ENCODE measurements around the gene CNTNAP2. TPM values are rescaled to one million over a fixed set of nuclear protein-coding genes. Genes with fewer than 3 reads are reported as not detected.
A peak's percentile ranks its signal among the peaks of the same experiment; 100 is the strongest.

Gene CNTNAP2
- total RNA-seq, 1 experiment from 2014 or later, result 60.0 TPM

GRCh38 chr7:148275359-148275890 lies 2158.8 kb downstream of the CNTNAP2 start:
- CTCF ChIA-PET, result no interaction called here
- H3K36me3 ChIP-seq (ENCODE audit: insufficient read depth, low read length, poor library complexity, severe bottlenecking), result no peaks in the 10 kb centered on the region
- POLR2A ChIA-PET (ENCODE audit: low non-redundant PET), result no interaction called here
- no peak for DNase-seq (ENCODE audit: low spot score)
- no TSS peak for BruUV-seq (replicated peaks)
- intact Hi-C loops (cut with micrococcal nuclease; ENCODE audit: unreplicated experiment), result no loop called here
- H3K4me1 ChIP-seq (ENCODE audit: insufficient read depth, low read length, poor library complexity, severe bottlenecking), result no peaks in the 10 kb centered on the region
- TF ChIP-seq CTCF (conservative IDR thresholded peaks at IDR 0.05; ENCODE audit: low read depth, low read length) (no peak), EZH2 (IDR thresholded peaks at IDR 0.05; ENCODE audit: borderline replicate concordance, low read depth, low read length, poor library complexity, severe bottlenecking) (no peak)
- no peak overlapping the region for H3K27ac ChIP-seq (ENCODE audit: low read depth, low read length, poor library complexity, severe bottlenecking)
- H3K9me3 ChIP-seq (ENCODE audit: low read depth, low read length, poor library complexity, severe bottlenecking), result no peaks in the 10 kb centered on the region
- H3K4me3 ChIP-seq (ENCODE audit: low read depth, low read length, poor library complexity, severe bottlenecking), result no peak overlapping the region
- no peaks in the 10 kb centered on the region for H3K27me3 ChIP-seq (replicated peaks; ENCODE audit: insufficient read depth, low read depth, low read length, poor library complexity)

- TF ChIP-seq CTCF (conservative IDR thresholded peaks at IDR 0.05; ENCODE audit: low read depth, low read length), result no peak
- no peak for TF ChIP-seq EZH2 (IDR thresholded peaks at IDR 0.05; ENCODE audit: borderline replicate concordance, low read depth, low read length, poor library complexity, severe bottlenecking)
- peak; percentile 18 for DNase-seq (ENCODE audit: low spot score)
- H3K27ac ChIP-seq (ENCODE audit: low read depth, low read length, poor library complexity, severe bottlenecking), result no peak overlapping the region
- no peaks in the 10 kb centered on the region for H3K4me1 ChIP-seq (ENCODE audit: insufficient read depth, low read length, poor library complexity, severe bottlenecking)
- H3K27me3 ChIP-seq (replicated peaks; ENCODE audit: insufficient read depth, low read depth, low read length, poor library complexity), result no peaks in the 10 kb centered on the region
- POLR2A ChIA-PET (ENCODE audit: low non-redundant PET), result no interaction called here
- BruUV-seq (replicated peaks), result no TSS peak
- H3K4me3 ChIP-seq (ENCODE audit: low read depth, low read length, poor library complexity, severe bottlenecking), result no peak overlapping the region
- no peaks in the 10 kb centered on the region for H3K36me3 ChIP-seq (ENCODE audit: insufficient read depth, low read length, poor library complexity, severe bottlenecking)
- no peaks in the 10 kb centered on the region for H3K9me3 ChIP-seq (ENCODE audit: low read depth, low read length, poor library complexity, severe bottlenecking)
- intact Hi-C loops (cut with micrococcal nuclease; ENCODE audit: unreplicated experiment), result no loop called here
- CTCF ChIA-PET, result no interaction called here
Observed at GRCh38 chr7:148276314-148277041, 2159.9 kb downstream of the CNTNAP2 start.

- POLR2A ChIA-PET (ENCODE audit: low non-redundant PET), result no interaction called here
- H3K9me3 ChIP-seq (ENCODE audit: low read depth, low read length, poor library complexity, severe bottlenecking), result no peaks in the 10 kb centered on the region
- no peak overlapping the region for H3K4me3 ChIP-seq (ENCODE audit: low read depth, low read length, poor library complexity, severe bottlenecking)
- intact Hi-C loops (cut with micrococcal nuclease; ENCODE audit: unreplicated experiment), result no loop called here
- no peak overlapping the region for H3K27ac ChIP-seq (ENCODE audit: low read depth, low read length, poor library complexity, severe bottlenecking)
- TF ChIP-seq CTCF (conservative IDR thresholded peaks at IDR 0.05; ENCODE audit: low read depth, low read length), result no peak
- TF ChIP-seq EZH2 (IDR thresholded peaks at IDR 0.05; ENCODE audit: borderline replicate concordance, low read depth, low read length, poor library complexity, severe bottlenecking), result no peak
- CTCF ChIA-PET, result interaction anchor here (0.6 kb wide), 2 partner anchors 58 to 714 kb away, joined by 4 to 6 read pairs; no protein-coding TSS in a partner anchor
- no peaks in the 10 kb centered on the region for H3K27me3 ChIP-seq (replicated peaks; ENCODE audit: insufficient read depth, low read depth, low read length, poor library complexity)
- no peaks in the 10 kb centered on the region for H3K4me1 ChIP-seq (ENCODE audit: insufficient read depth, low read length, poor library complexity, severe bottlenecking)
- DNase-seq (ENCODE audit: low spot score), result no peak
- BruUV-seq (replicated peaks), result no TSS peak
- no peaks in the 10 kb centered on the region for H3K36me3 ChIP-seq (ENCODE audit: insufficient read depth, low read length, poor library complexity, severe bottlenecking)
Observed at GRCh38 chr7:148277042-148277660, 2160.6 kb downstream of the CNTNAP2 start.
